Upper lobe of right lung (tissue), 1 donor: ENCODE results near the gene ERG. TPM values are rescaled to one million over a fixed set of nuclear protein-coding genes. Genes with fewer than 3 reads are reported as not detected.

Experiments
- ATAC-seq: fragments of 200-7000 bp; cut with Tn5 transposase; one replicate; pipeline ENCODE4 v1.9.1; 2020; ENCODE audit warnings: mild to moderate bottlenecking, moderate library complexity
- DNase-seq: peaks from one replicate; pipeline ENCODE4 v3.0.0-alpha.2; 2020
- H3K27ac ChIP-seq: fragments of 200-600 bp; one replicate; pipeline ENCODE4 v1.8.0; 2022
- H3K27me3 ChIP-seq: fragments of 200-600 bp; one replicate; pipeline ENCODE4 v1.8.0; 2022; ENCODE audit warnings: mild to moderate bottlenecking
- H3K36me3 ChIP-seq: fragments of 200-600 bp; one replicate; pipeline ENCODE4 v1.8.0; 2022
- H3K4me1 ChIP-seq: fragments of 200-600 bp; one replicate; pipeline ENCODE4 v1.8.0; 2022
- H3K4me3 ChIP-seq: fragments of 200-600 bp; one replicate; pipeline ENCODE4 v1.8.0; 2022; ENCODE audit warnings: mild to moderate bottlenecking
- H3K9me3 ChIP-seq: fragments of 200-600 bp; one replicate; pipeline ENCODE4 v1.8.0; 2022
- CTCF ChIP-seq: fragments of 200-600 bp; IDR thresholded peaks from one replicate; pipeline ENCODE4 v1.8.0; 2022; ENCODE audit warnings: antibody characterized with exemption
- intact Hi-C: fragments of 100-400 bp; cut with DNase I; formaldehyde crosslinking; loops from one replicate; pipeline ENCODE4 v1.11.0; 2022
- total RNA-seq: library from RNA; stranded (reverse); fragmentation: NEBNext Ultra II Directional; extraction: Animal tissue kit (Norgen Biotek cat#: 25700); gene quantifications from one replicate; pipeline ENCODE4 v1.2.1, GENCODE V29; 2021
- donor health status: DM: no; HTN: yes; CAD: no; lungs with severe emphysema.

The ERG gene
- total RNA-seq, 1 donor from 2014 or later = 36.7 TPM

- intact Hi-C loops = no loop called here
- Histone ChIP-seq H3K27ac (peak overlapping the region; percentile 85), H3K9me3 (no peaks in the 10 kb centered on the region), H3K27me3 (no peaks in the 10 kb centered on the region), H3K36me3 (no peaks in the 10 kb centered on the region), H3K4me1 (peaks cover 4% of the 10 kb centered on the region), H3K4me3 (no peak overlapping the region)
- ATAC-seq = no peak
- no peak for DNase-seq
- TF ChIP-seq CTCF = no peak
Observed at GRCh38 chr21:38499296-38499695, 1.0 kb upstream of the ERG start.

GRCh38 chr21:38496224-38496623, 2.1 kb downstream of the ERG start:
- Histone ChIP-seq H3K4me3 (peak overlapping the region; percentile 52), H3K27me3 (no peaks in the 10 kb centered on the region), H3K36me3 (no peaks in the 10 kb centered on the region), H3K27ac (peak overlapping the region; percentile 85), H3K9me3 (no peaks in the 10 kb centered on the region), H3K4me1 (no peaks in the 10 kb centered on the region)
- no peak for ATAC-seq
- no peak for DNase-seq
- intact Hi-C loops = no loop called here
- no peak for TF ChIP-seq CTCF

- Histone ChIP-seq H3K4me1 (no peaks in the 10 kb centered on the region), H3K27ac (peak overlapping the region; percentile 85), H3K9me3 (no peaks in the 10 kb centered on the region), H3K27me3 (no peaks in the 10 kb centered on the region), H3K36me3 (no peaks in the 10 kb centered on the region), H3K4me3 (peak overlapping the region; percentile 52)
- TF ChIP-seq CTCF = no peak
- DNase-seq = no peak
- intact Hi-C loops = no loop called here
- ATAC-seq = no peak
Observed at GRCh38 chr21:38495696-38496095, 2.6 kb downstream of the ERG start.

DNA sequence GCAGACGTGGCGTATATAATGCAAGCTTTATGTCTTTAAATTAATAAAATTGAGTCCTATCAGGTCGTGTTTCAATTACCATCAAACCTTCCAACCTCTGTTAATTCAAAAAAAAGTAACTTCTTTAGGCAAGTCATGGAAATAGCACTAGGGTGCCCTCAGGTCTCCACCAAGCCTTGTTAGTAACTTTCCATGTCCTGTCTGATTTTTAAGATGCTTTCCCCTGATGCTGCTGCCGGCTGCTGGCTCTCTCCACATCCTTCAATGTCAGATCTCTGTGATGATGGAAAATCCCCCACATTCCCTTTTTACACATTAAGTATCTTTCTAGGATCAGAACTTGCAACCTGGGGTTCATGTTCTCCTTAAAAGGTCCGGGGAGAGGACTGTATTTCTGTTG, 3.0 kb downstream of the ERG start:
- TF ChIP-seq CTCF = no peak
- Histone ChIP-seq H3K9me3 (no peaks in the 10 kb centered on the region), H3K36me3 (no peaks in the 10 kb centered on the region), H3K27ac (peak overlapping the region; percentile 85), H3K4me3 (peak overlapping the region; percentile 52), H3K4me1 (no peaks in the 10 kb centered on the region), H3K27me3 (no peaks in the 10 kb centered on the region)
- intact Hi-C loops = no loop called here
- ATAC-seq (no peak), DNase-seq (no peak)

DNA sequence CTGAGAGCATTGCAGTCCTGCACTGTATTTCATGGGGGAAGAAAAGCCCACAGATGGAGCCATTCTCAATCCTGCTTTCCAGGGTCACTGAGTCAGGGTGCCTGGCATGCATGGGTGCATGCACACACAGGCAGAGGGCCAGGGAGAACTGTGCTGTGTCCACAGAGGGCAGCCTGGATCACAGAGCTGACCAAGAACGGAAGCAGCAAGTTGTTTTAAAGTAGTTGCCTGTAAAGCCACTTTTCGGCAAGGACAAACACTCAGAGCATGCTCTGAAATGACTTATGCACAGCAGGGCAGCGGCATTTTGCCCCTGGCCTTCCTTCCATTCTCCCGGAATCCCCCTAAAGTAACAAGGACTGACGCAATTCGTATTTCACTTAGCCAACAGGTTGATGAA, 3.6 kb downstream of the ERG start:
- no peak for TF ChIP-seq CTCF
- Histone ChIP-seq H3K4me3 (peak overlapping the region; percentile 52), H3K9me3 (no peaks in the 10 kb centered on the region), H3K27ac (peak overlapping the region; percentile 85), H3K36me3 (no peaks in the 10 kb centered on the region), H3K4me1 (no peaks in the 10 kb centered on the region), H3K27me3 (no peaks in the 10 kb centered on the region)
- ATAC-seq = peak; percentile 71
- no peak for DNase-seq
- intact Hi-C loops = no loop called here

DNA sequence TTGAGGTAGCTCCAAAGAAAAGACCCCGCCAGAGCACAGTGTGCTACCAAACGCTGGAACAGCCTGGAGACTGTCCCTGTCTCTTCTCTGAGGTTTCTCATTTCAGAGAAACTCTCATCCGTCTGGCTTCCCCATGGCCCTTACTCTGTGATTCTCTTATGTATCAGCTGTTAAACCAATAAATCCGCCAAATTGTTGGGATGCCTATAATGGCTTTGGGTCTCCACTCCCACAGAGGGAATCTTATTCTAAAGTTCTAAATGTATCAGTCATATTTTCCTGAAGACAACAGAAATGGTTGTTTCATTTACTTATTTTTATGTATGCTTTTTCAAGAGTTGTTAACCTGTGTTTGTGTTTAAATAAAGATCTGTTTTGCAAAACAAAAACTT, 4.0 kb downstream of the ERG start:
- Histone ChIP-seq H3K4me3 (peak overlapping the region; percentile 52), H3K27ac (peak overlapping the region; percentile 85), H3K27me3 (no peaks in the 10 kb centered on the region), H3K9me3 (no peaks in the 10 kb centered on the region), H3K4me1 (no peaks in the 10 kb centered on the region), H3K36me3 (no peaks in the 10 kb centered on the region)
- intact Hi-C loops = no loop called here
- ATAC-seq (no peak), DNase-seq (no peak)
- TF ChIP-seq CTCF = no peak
